Activated naive CD8-positive, alpha-beta T cell treated with anti-CD3 and anti-CD28 coated beads, Interleukin-2, amount 50 U/mL, for 24 hours (primary cell): ENCODE data around the gene ZNF618.
A peak's percentile ranks its signal among the peaks of the same experiment; 100 is the strongest.

ENCODE experiments used
- ATAC-seq: fragments of 150-1000 bp; cut with Tn5 transposase; one replicate; pipeline ENCODE4 v1.10.0; 2021
- DNase-seq: peaks from one replicate; pipeline ENCODE4 v3.0.0; 2021
- H3K27ac Mint-ChIP-seq: one replicate; pipeline ENCODE4 v1.8.0; 2021; ENCODE audit warnings: mild to moderate bottlenecking, mixed read lengths
- H3K27me3 Mint-ChIP-seq: one replicate; pipeline ENCODE4 v1.8.0; 2021; ENCODE audit warnings: mixed read lengths
- H3K36me3 Mint-ChIP-seq: one replicate; pipeline ENCODE4 v1.8.0; 2021; ENCODE audit warnings: low read depth, mixed read lengths
- H3K4me1 Mint-ChIP-seq: one replicate; pipeline ENCODE4 v1.8.0; 2021; ENCODE audit warnings: mixed read lengths
- H3K4me3 Mint-ChIP-seq: one replicate; pipeline ENCODE4 v1.8.0; 2021; ENCODE audit warnings: mild to moderate bottlenecking, moderate library complexity, mixed read lengths
- H3K9me3 Mint-ChIP-seq: one replicate; pipeline ENCODE4 v1.8.0; 2021; ENCODE audit warnings: mixed read lengths

ZNF618 gene

DNA sequence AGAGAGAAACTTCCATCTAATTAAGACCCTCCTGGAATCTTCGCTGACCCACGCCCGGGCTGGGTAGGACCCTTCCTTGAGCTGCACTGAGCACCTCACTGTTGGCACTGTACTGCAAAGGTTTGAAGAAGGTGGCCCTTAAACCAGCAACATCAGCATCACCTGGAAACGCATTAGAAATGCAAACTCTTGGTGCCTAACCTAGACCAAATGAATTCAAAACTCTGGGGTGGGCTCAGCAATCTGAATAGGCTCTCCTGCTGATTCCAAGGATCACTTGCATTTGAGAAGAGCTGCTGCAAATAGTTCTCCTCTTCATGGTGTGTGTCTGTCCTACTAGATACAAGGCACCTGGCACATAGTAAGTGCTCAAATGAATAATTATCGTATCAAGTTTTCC is 2.7 kb upstream of the ZNF618 start:
- no peak overlapping the region for H3K4me3 Mint-ChIP-seq
- H3K27me3 Mint-ChIP-seq, result peaks cover 8% of the 10 kb centered on the region
- no peak overlapping the region for H3K27ac Mint-ChIP-seq
- peaks cover 1% of the 10 kb centered on the region for H3K36me3 Mint-ChIP-seq
- peaks cover 5% of the 10 kb centered on the region for H3K4me1 Mint-ChIP-seq
- H3K9me3 Mint-ChIP-seq, result no peaks in the 10 kb centered on the region
- no peak for DNase-seq
- no peak for ATAC-seq

DNA sequence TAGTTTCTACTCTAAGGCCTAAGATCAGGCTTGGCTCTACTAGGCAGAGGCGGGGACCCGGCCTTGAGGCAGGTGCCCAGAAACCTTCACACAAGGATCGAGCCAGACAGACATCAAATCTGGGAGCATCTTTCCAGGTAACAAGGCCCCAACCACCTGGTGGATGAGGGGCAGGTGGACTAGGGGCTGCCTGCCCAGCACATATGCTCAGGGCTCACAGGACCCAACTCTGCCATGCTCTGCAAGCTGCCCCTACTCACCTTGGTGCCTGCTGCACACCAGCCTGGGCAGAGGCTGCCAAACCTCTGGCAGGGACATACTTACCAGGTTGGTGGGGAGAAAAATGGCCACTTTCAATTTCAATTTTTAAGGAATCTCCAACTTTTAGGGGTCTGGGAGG is 2.2 kb upstream of the ZNF618 start:
- no peak for DNase-seq
- no peak for ATAC-seq
- H3K36me3 Mint-ChIP-seq, result peaks cover 1% of the 10 kb centered on the region
- peaks cover 5% of the 10 kb centered on the region for H3K4me1 Mint-ChIP-seq
- H3K9me3 Mint-ChIP-seq, result no peaks in the 10 kb centered on the region
- H3K27ac Mint-ChIP-seq, result no peak overlapping the region
- H3K27me3 Mint-ChIP-seq, result peaks cover 8% of the 10 kb centered on the region
- no peak overlapping the region for H3K4me3 Mint-ChIP-seq

DNA sequence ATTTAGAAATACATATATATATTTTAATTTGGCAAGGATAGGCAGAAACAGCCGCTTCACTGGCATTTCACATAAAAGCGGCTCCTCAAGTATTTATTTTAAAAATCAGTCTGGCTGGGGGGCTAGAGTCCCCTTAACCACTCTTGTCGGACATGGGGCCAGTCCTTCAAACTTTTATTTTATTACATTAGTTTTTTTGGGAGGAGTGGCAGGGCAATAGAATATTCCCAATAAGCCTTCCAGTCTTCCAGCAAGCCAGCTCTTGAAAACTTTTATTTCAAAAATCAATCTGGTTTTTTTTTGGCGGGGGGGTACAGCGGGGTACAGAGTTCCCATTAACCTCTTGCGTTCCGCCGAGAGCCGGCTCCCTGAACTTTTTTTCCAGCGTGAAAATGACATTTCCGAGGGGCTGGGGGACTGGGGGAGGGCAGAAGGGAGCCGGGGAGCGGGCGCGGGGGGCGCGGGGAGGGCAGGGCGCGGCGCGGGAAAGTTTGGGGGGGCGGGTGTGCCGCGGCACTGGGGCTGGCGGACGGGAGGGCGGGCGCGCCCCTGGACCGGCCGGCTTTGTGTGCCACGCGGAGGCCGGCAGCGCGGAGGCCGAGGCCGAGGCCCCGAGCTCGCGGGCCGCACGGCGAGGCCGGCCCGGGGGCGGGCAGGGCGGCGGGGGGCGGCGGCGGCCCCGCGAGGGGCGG is 504 bp upstream of the ZNF618 start:
- H3K4me3 Mint-ChIP-seq, result peak overlapping the region; percentile 34
- peaks cover 1% of the 10 kb centered on the region for H3K36me3 Mint-ChIP-seq
- DNase-seq (no peak), ATAC-seq (no peak)
- peaks cover 8% of the 10 kb centered on the region for H3K27me3 Mint-ChIP-seq
- H3K9me3 Mint-ChIP-seq, result no peaks in the 10 kb centered on the region
- peaks cover 5% of the 10 kb centered on the region for H3K4me1 Mint-ChIP-seq
- H3K27ac Mint-ChIP-seq, result no peak overlapping the region

DNA sequence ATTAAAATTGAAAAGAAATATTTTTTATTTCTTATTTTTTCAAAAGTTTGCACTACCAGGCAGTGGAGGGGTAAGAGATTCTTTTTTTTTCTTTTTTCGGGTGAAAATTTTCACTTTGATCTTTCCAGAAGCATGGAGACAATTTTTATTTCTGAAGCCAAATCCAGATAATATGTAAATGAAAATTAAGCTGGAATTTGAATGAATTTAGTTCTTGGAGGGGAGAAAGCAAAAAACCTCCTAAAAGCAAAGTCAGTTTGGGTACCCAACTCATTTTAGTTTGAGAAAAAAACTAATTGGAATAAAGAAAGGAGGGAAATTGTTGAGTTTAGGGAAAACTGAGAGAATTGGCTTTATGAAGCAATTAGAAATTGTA is 872 bp downstream of the ZNF618 start:
- Mint-ChIP-seq H3K4me1 (peaks cover 5% of the 10 kb centered on the region), H3K27ac (no peak overlapping the region), H3K9me3 (no peaks in the 10 kb centered on the region), H3K27me3 (peaks cover 8% of the 10 kb centered on the region), H3K4me3 (peak overlapping the region; percentile 87), H3K36me3 (peaks cover 1% of the 10 kb centered on the region)
- ATAC-seq (no peak), DNase-seq (no peak)

DNA sequence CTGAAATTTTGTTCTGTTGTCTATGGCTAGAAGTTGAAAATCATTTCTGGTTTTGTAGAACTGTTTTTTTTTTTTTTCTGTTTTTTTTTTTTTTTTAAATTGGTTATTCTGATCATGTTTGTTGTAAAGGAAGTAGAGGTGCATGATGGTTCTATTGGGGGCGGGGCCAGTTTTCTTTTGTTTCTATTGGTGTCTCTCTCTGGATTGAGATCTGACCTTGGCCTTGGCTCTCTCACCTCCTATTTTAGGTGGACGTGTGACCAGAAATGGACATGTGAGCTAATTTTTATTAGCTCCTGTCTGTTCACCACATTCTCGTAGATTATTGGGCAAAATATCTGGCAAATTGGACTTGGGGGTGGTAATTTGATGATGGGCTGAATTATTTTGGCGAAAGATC is 3.2 kb downstream of the ZNF618 start:
- Mint-ChIP-seq H3K36me3 (peaks cover 1% of the 10 kb centered on the region), H3K27ac (no peak overlapping the region), H3K9me3 (no peaks in the 10 kb centered on the region), H3K4me1 (peaks cover 5% of the 10 kb centered on the region), H3K27me3 (peaks cover 9% of the 10 kb centered on the region), H3K4me3 (no peak overlapping the region)
- no peak for DNase-seq
- ATAC-seq, result no peak

DNA sequence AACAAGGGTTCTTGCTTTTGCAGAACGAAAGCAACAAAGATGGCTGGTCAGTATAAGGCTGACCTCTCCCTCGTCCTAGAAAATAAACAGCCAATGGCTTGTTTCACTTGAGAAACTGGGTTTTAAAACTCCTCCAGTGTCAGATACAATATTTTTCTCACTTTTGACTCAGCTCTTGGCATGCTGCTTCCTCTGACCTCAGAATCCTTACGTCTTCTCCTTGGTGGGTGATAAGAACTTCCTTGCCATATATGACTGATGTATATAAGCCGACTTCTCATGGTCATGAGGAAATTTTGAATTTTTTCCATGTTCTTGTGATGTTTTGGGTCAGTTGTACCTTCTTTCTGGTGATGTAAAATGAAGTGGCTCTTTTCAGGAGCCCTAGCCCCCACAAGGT is 3.8 kb downstream of the ZNF618 start:
- ATAC-seq (no peak), DNase-seq (no peak)
- no peak overlapping the region for H3K4me3 Mint-ChIP-seq
- no peak overlapping the region for H3K27ac Mint-ChIP-seq
- peaks cover 5% of the 10 kb centered on the region for H3K4me1 Mint-ChIP-seq
- no peaks in the 10 kb centered on the region for H3K9me3 Mint-ChIP-seq
- H3K36me3 Mint-ChIP-seq, result peaks cover 1% of the 10 kb centered on the region
- H3K27me3 Mint-ChIP-seq, result peaks cover 7% of the 10 kb centered on the region

DNA sequence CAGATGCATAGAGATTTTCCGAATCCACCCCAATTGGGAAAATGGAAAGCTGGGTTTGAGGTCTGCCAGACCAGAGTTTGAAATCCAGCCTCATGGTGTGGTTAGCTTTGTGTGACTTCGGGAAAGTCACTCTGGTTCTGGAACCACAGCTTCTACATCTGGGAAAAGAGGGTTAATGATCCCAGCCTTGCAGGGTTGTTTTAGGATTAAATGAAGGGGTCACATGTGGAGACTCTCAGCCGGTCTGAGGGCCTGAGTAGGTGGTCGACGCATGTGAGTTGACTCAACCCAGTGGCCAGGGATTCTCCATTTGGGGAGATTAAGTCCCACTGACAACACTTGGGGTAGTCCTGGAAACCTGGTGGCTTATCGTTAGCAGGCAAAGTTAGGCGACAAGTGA is 6.1 kb downstream of the ZNF618 start:
- DNase-seq (no peak), ATAC-seq (no peak)
- peaks cover 14% of the 10 kb centered on the region for H3K4me1 Mint-ChIP-seq
- H3K27me3 Mint-ChIP-seq, result peaks cover 1% of the 10 kb centered on the region
- no peak overlapping the region for H3K27ac Mint-ChIP-seq
- H3K36me3 Mint-ChIP-seq, result no peaks in the 10 kb centered on the region
- no peak overlapping the region for H3K4me3 Mint-ChIP-seq
- no peaks in the 10 kb centered on the region for H3K9me3 Mint-ChIP-seq

DNA sequence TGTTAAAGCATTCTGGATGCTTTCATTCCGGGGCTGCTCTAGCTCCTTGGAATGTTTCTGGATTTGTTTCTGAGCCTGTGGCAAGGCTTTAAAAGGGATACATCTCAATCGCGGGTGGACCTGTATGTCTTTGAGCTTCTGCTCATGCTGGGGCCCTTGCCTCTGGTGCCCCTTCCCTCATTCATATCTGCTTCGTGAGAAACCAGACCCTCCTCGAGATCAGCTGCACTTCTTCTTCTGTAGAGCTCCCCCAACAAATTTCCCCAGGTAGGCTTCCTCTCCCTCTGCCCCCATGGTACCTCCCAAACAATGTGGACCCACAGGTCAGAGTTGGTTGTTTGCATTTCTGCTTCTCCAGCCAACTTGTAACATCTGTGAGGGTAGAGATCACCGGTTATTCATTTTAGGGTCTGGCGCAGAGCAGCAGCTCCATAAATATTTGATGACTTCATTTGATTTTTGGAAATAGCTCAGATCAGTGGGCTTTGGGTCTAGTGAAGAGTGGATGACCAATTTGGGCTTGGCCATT is 6.6 kb downstream of the ZNF618 start:
- no peak for DNase-seq
- Mint-ChIP-seq H3K4me3 (no peak overlapping the region), H3K36me3 (no peaks in the 10 kb centered on the region), H3K9me3 (no peaks in the 10 kb centered on the region), H3K27ac (no peak overlapping the region), H3K27me3 (peaks cover 1% of the 10 kb centered on the region), H3K4me1 (peaks cover 14% of the 10 kb centered on the region)
- ATAC-seq, result no peak

DNA sequence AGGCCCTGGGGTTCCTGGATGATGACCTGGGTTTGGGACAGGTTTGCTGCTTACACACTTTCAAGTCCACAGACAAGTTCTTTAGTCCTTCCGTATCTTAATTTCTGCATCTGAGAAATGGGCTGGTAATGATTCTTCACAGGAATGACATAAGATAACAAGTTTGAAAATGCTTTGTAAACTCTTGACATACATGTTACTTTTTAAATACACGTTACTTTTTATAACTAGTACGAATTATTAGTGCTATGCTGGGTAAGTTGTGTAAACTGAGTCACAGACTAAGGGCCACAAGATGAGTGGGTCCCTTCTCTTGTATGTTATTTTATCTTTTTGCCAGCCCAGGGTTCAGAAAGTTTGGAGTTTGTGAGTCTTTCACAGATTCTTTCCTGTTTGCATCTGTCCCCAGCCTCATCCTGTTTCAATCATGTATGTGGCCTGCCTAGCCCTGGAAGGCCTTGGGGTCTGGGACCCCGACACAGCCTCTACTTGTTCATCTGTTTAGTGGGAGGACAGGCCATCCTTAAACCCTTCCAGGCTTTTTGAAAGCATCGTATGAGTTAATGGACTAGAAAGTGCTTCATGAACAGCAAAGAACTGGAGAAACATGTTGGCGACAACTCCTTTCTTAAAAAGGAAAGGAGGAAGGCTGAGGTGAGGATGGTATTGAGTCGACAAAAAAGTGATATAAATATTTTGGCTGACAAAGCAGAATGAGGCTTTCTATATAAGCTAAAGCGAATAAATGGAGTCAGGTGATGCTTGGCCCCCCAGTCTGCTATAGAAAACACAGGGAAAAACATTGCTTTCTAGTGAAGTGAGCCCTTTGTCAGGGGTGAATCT is 9.3 kb downstream of the ZNF618 start:
- no peak for DNase-seq
- peaks cover 14% of the 10 kb centered on the region for H3K4me1 Mint-ChIP-seq
- no peaks in the 10 kb centered on the region for H3K36me3 Mint-ChIP-seq
- no peak overlapping the region for H3K4me3 Mint-ChIP-seq
- H3K27me3 Mint-ChIP-seq, result peaks cover 1% of the 10 kb centered on the region
- no peaks in the 10 kb centered on the region for H3K9me3 Mint-ChIP-seq
- ATAC-seq, result no peak
- H3K27ac Mint-ChIP-seq, result no peak overlapping the region

DNA sequence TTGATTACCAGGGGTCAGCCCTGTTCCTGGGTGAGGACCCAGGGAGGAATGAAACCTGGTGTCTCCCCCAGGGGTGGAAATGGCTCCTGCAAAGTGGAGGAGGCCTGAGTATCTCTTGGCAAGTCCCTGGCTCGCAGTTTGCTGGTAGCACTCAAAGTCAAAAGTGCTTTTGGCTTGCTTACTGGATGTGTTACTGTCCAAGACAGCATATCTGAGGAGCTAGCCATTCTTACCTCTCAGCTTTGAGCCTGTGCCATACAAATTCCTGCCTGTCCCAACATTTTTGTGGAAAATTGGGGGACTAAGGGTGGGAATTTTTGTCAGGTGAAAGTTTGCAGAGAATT is 9.9 kb downstream of the ZNF618 start:
- Mint-ChIP-seq H3K36me3 (no peaks in the 10 kb centered on the region), H3K27ac (no peak overlapping the region), H3K4me3 (peak overlapping the region; percentile 57), H3K9me3 (peaks cover 5% of the 10 kb centered on the region), H3K27me3 (peaks cover 1% of the 10 kb centered on the region), H3K4me1 (peaks cover 14% of the 10 kb centered on the region)
- DNase-seq (no peak), ATAC-seq (no peak)

DNA sequence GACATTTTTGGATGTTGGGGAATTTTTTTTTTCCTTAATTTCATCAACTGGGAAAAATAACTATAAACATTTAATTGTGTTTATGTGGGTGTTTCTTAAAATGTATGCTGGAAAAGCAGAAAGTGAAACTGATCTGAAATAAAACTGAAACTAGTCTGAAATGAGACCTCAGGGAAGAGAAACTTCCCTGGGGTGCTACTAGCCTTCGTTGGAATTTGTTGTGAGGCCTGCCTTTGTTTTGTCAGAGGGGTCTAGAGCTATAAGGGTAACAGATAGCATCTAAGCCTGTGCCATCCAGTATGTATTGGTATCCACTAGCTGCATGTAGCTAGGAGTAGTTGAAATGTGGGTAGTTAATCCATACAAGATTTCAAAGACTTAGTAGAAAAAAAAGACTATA is 10.4 kb downstream of the ZNF618 start:
- Mint-ChIP-seq H3K36me3 (no peaks in the 10 kb centered on the region), H3K4me3 (peak overlapping the region; percentile 57), H3K4me1 (peaks cover 14% of the 10 kb centered on the region), H3K27me3 (peaks cover 1% of the 10 kb centered on the region), H3K9me3 (peaks cover 5% of the 10 kb centered on the region), H3K27ac (no peak overlapping the region)
- ATAC-seq (no peak), DNase-seq (no peak)

DNA sequence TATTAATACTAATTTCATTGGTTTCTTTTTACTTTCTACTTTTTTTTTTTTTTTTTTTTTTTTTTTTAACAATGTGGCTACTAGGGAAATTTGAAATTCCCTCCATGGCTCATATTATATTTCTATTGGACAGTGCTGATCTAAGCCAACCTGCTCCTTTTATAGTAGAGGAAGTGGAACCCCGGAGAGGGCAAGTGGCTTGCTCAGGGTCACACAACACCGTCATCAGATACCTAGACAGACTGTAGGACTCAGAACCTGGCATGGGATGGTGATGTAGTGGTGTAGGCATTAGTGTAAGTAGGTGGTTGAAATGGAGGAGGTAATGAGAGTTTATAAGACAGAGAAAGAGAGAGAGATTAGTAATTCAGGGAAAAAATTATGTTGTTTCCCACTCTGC is 10.8 kb downstream of the ZNF618 start:
- DNase-seq (no peak), ATAC-seq (no peak)
- peaks cover 1% of the 10 kb centered on the region for H3K27me3 Mint-ChIP-seq
- H3K27ac Mint-ChIP-seq, result peak overlapping the region; percentile 30
- peaks cover 14% of the 10 kb centered on the region for H3K4me1 Mint-ChIP-seq
- no peaks in the 10 kb centered on the region for H3K36me3 Mint-ChIP-seq
- no peak overlapping the region for H3K4me3 Mint-ChIP-seq
- peaks cover 5% of the 10 kb centered on the region for H3K9me3 Mint-ChIP-seq

DNA sequence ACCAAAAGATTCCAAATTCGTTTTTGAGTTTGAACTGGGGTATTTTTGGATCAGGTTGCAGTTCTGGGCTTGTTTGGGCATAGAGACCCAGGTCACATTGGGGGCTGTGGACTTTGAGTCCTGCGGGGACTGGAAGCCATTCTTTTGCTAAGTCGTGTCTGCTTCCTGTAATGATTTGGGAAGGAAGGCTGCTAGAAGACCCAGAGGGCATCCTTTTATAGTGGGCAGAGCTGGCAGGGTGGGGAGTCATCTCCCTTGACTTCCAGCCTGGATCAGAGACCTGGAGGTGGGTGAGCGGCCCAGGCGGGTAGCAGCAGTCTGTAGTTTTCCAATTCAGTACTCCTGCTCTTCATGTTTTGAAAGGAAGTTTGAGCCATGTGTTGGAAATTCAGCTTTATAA is 11.3 kb downstream of the ZNF618 start:
- no peak overlapping the region for H3K4me3 Mint-ChIP-seq
- H3K36me3 Mint-ChIP-seq, result no peaks in the 10 kb centered on the region
- ATAC-seq, result no peak
- H3K27ac Mint-ChIP-seq, result peak overlapping the region; percentile 30
- peaks cover 5% of the 10 kb centered on the region for H3K9me3 Mint-ChIP-seq
- H3K27me3 Mint-ChIP-seq, result peaks cover 1% of the 10 kb centered on the region
- DNase-seq, result no peak
- H3K4me1 Mint-ChIP-seq, result peaks cover 14% of the 10 kb centered on the region

DNA sequence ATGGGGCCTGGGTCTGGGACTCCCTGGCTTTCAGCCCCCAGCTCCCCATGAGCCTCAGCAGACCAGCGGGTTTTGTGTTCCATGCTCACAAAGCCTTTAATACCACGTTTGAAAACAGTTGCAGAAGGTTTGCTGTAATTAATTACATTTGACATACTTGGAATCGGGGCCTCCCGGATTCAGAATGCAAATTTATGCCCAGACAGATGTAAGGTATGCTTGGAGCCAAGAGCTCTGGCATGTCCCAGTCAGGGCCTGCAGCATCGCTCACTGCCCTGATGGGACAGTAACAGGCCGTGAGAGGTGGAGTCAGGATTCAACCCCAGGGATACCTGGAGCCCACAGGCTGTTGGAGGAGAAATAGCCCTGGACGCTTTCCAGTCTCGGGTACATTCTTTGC is 12.2 kb downstream of the ZNF618 start:
- no peak for DNase-seq

DNA sequence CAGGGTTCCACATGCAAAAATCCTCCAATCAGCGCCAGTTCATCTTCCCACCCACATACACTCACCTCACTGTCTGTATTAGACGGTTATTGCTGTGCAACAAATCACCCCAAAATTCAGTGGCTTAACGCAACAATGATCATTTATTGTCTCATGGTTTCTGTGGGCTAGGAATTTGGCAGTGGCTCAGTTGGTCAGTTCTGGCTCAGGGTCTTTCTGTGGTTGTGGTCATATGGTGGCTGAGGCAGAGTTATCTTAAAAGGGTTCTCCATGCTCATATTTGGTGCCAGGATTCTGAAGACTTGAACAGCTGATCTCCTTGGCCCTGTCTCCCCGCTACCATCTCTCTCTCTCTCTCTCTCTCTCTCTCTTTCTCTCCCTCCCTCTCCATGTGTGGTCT is 12.9 kb downstream of the ZNF618 start:
- Mint-ChIP-seq H3K36me3 (no peaks in the 10 kb centered on the region), H3K4me3 (no peak overlapping the region), H3K27ac (no peak overlapping the region), H3K4me1 (peaks cover 14% of the 10 kb centered on the region), H3K27me3 (no peaks in the 10 kb centered on the region), H3K9me3 (peaks cover 5% of the 10 kb centered on the region)
- no peak for ATAC-seq
- DNase-seq, result no peak

More for the DNA sequence above, 12.2 kb downstream of the ZNF618 start:
- Mint-ChIP-seq H3K9me3 (peaks cover 5% of the 10 kb centered on the region), H3K36me3 (no peaks in the 10 kb centered on the region), H3K27ac (no peak overlapping the region), H3K27me3 (peaks cover 1% of the 10 kb centered on the region), H3K4me3 (no peak overlapping the region), H3K4me1 (peaks cover 14% of the 10 kb centered on the region)
- no peak for ATAC-seq
